GM18502 (cell line): ENCODE measurements around the gene C1QTNF12.

ENCODE experiments used
- ATAC-seq: cut with Tn5 transposase; IDR thresholded peaks from one replicate; pipeline ENCODE4 v1.9.1; 2021; ENCODE audit warnings: mild to moderate bottlenecking; ENCODE audit not compliant: unreplicated experiment, poor library complexity

C1QTNF12 gene

DNA sequence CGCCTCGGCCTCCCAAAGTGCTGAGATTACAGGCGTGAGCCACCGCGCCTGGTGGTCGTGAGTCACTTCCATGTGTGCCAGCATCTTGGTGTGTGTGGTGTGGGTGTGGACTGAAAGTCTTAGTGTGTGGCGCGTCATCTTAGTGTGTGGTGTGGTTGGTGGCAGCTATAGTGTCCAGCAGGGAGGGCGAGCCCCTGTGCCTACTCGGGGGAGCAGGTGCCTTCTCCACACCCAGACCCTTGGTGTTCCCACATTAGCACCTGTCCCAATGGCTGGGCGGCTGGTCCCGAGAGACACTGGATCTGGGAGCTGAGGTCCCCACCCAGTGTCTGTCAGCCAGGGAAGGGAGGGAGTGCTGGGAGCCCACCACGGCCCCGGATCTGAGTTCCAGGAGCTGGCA, 36.5 kb upstream of the C1QTNF12 start:
- no peak for ATAC-seq

DNA sequence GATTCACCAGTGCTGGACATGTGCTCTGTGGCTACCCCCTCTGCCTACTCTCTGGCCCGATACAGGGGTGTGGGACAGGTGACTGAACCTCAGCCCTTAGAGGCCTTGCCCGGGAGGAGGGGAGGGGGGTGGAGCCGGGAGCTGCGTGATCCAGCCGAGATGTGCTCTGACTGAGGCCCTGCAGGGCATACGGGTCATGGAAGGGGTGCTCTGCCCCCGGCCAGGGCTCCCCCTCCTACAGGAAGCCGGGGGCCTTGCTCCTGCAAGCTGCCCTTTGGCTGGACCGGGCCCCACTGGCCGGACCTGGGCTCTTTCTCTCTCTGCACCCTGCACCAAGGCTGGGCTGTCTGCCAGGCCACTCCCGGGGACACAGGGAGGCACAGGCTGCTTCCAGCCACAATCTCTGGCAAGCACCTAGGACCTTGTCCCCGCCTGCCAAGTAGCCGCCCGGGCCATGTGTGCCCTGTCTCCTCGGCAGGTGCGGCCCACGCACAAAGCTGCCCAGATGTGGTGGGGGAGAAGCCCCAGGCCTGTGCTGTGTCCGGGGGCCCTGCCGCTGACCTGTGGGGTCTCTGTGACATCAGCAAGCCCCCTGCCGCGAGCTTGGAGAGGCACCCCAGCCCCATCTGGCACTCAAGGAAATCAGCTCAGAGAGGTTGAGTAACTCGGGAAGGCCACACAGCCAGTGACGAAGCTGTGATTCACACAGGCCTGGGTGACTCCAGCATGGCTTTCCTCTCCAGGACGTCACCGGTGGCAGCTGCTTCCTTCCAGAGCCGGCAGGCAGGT, 35.2 kb upstream of the C1QTNF12 start:
- ATAC-seq, result no peak

DNA sequence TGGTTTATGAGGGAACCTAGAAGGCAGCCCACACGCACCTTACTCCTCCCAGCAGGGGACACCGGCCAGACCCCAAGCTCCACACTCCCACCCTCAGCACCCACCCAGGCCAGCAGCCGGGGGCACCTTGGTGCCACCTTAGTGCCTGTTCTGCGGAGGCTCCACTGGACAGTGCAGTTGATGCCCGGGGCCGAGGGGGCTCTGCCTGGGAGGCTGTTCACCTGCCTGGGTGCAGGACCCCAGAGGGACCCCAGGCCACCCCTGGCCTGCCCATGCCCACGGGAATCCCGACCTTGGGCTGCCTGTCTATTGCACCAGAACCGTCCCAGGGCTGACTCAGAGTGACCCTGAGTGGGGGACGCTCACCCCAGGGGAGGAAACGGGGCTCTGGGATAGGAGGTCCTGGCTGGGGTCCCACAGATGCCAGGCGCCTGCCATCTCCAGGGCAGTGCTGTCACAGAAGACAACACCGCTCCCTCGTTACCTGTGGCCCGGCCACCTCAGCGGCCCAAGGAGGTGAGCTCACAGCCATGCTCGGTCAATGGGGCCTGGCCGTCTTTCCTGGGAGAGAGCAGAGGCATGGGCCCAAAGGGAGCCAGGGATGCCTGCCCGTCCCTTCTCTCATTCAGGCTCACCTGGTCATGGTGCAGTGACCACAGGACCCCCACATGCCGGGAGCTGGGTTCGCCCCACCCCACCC, 34.4 kb upstream of the C1QTNF12 start:
- ATAC-seq, result no peak

- no peak for ATAC-seq
Measured at GRCh38 chr1:1279028-1279427, 32.5 kb upstream of the C1QTNF12 start.

DNA sequence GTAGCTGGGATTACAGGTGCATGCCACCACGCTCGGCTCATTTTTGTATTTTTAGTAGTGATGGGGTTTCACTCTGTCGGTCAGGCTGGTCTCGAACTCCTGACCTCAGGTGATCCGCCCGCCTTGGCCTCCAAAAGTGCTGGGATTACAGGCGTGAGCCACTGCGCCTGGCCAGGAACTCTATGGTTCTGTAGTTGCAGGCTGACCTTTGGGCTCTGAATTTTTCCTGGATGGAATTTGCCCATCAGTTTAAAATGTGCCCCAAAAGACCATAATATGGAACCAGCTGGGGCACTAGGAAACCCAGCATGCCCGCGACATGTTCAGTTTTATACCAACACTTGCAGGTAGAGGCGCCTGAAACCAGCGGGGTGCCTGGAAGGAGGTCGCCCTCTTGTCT, 32.1 kb upstream of the C1QTNF12 start:
- ATAC-seq, result no peak

DNA sequence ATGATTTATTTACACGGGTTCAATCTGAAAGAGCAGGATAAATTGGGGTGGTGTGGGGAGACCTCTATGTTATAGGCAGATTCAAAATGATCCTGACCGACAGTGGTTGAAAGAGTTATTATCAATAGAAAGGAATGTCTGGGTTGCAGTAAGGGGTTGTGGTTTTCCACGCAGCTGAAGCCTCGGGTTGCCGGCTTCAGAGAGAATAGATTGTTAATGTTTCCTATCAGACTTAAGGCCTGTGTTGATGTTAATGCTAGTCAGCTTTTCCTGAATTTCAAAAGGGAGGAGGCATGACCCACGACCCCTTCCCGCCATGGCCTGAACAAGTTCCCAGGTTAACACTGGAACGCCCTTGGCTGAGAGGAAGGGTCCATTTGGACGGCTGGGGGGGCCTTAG, 29.3 kb upstream of the C1QTNF12 start:
- no peak for ATAC-seq

GRCh38 chr1:1274931-1275431, 28.5 kb upstream of the C1QTNF12 start:
- ATAC-seq, result no peak

DNA sequence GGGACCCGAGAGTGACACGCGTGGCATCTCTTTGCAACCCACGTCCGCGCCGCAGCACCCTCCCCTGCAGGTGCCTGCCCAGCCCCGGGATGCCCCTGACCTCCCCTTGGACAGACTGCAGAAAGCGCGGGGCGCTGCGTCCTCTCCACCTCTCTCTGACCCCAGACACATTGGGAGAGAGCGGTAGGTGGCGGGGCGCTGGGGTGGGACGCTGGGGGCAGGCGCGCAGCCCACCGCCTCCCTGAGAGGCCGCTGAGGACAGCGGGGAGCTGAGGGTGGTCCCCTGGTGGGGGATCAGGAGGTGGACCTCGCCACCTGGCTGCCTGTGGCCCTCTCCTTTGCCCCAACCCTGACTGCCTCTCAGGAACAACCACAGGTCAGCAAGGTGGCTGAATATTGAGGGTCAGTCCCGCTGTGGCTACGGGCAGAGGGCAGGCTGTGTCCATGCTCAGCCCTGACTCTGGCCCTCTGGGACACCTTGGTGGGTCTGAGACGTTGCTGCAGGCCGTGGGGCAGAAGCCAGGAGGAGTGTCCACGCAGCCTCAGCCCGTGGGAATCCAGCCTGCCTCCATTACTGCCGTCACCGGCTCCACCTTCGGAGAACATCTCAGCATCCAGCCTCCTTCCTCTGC, 27.9 kb upstream of the C1QTNF12 start:
- no peak for ATAC-seq

- ATAC-seq, result peak; percentile 85
Measured at GRCh38 chr1:1273512-1274298, 27.2 kb upstream of the C1QTNF12 start, which contains the start of gene UBE2J2. TSS of gene UBE2J2 (minus strand) at chr1:1273854. CDS start at chr1:1267992, 5,862 bp downstream.

- ATAC-seq, result peak; percentile 2
Measured at GRCh38 chr1:1273209-1273511, 26.6 kb upstream of the C1QTNF12 start.

GRCh38 chr1:1272341-1273208, 26.1 kb upstream of the C1QTNF12 start:
- no peak for ATAC-seq

DNA sequence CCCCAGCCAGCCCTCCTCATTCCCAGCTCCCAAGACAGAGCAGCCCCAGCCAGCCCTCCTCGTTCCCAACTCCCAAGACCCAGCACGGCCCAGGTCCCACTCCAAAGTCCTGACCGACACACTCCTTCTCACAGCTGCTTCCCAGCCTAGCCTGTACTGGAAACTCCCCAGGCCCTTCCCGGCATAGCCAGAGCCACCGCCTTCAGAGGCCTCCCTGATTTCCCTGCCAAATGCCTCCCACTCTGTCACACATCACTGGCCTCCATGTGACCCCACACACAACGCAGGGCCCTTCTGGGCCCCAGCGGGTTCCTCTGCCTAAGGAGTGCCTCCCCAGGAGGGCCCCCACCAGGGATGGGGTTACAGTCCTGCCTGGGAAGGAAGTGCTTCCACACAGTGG, 24.3 kb upstream of the C1QTNF12 start:
- ATAC-seq, result no peak

DNA sequence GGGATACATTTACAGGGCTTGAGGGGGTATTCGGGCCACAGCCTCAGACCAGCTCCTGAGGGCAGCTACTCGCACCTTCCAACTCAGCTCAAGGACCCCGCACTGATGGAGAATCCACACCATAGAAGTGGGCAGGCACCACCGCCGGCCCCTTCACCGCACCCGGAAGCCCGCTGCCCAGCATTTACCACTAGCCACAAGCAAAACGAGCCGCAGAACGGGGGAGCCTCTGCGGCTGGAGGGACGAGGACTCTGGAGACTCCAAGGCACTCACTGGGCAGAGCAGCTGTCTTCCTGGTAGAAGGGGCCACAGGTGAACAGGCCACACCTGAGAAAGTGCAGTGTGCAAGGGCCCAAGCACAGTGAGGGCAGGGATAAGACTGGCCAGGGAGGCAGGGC, 21.8 kb upstream of the C1QTNF12 start:
- ATAC-seq, result no peak

DNA sequence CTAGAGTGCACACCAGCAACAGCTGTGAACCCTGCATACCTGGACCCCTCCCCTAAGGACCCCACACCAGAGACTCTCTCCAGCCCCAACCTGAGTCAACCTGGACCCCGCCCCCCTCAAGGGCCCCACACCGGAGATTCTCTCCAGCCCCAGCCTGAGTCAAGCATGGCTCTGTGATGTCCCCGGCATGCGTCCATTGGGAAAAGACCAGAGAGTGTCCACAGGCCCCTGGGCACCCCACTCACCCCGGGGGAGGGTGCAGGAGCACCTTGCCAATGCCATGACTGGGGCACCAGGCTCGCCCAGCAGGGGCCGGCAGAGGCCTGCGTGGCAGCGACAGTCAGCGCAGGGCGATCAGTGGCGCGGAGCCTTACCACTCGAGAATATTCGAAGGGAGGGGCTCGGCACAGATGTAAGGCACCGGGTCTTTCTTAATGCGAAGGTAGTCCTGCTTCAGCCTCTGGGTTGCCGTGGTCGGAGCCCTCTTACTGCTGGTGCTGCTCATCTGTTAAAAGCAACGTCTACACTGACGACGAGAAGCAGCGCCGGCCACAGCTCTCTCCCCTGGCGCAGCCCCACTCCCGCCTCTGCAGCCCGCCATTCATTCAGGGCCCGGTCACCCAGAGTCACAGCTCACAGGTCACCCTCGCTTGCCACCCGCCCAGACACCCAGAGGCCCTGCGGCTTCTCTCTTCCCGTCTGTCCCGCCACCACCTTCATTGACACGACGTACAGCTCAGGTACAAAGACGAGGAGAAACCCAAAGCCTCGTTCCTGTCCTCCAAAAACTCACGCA, 21.2 kb upstream of the C1QTNF12 start:
- no peak for ATAC-seq

- no peak for ATAC-seq
Measured at GRCh38 chr1:1264868-1265272, 18.3 kb upstream of the C1QTNF12 start.

DNA sequence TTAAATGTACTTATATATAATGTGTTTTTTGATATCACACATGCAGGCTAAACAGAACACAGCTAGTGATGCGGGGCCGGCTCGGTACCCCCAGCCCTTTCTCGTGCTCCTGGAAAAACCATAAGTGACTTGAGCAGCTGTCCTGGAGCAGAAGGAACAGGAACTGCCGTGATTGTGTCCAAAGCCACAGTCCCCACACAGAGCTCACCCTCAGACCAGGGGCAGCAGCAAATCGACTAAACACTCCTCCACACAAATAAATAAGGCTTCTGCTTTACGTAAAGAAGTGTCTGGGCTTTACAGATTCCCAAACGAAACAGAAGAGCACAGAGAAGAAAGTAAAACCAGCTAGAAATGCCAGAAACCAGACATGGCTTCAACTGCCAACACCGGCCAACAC, 17.5 kb upstream of the C1QTNF12 start:
- no peak for ATAC-seq

GRCh38 chr1:1262758-1263157, 16.2 kb upstream of the C1QTNF12 start:
- ATAC-seq, result no peak

DNA sequence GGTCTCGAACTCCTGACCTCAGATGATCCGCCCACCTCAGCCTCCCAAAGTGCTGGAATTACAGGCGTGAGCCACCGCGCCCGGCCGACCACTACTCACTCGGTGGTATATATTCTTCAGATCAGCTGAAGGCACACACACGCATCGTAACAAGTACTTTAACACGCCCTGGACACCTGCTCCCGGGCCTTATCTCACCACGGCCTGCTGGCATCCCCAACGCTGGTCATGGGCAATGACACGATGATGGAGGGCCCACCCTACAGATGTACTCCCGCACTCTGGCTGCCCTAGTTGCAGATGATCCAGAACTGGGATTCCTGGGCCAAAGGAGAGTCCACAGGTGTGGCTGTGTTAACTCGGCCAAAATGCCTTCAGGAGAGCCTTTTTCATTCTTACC, 15.5 kb upstream of the C1QTNF12 start:
- no peak for ATAC-seq
